Stimulated activated CD4-positive, alpha-beta T cell treated with anti-CD3 and anti-CD28 coated beads, Interleukin-15, amount 100 ng/mL, for 24 hours (primary cell): ENCODE measurements around the gene TMEM183A.
"Not testable (repeated sequence)": the region's sequence is repeated elsewhere in the genome, so short reads cannot be mapped to it uniquely, and the experiment has no call there.

Experiments
- DNase-seq: peaks from one replicate; pipeline ENCODE4 v3.0.0-alpha.2; 2020

Gene TMEM183A, protein sequence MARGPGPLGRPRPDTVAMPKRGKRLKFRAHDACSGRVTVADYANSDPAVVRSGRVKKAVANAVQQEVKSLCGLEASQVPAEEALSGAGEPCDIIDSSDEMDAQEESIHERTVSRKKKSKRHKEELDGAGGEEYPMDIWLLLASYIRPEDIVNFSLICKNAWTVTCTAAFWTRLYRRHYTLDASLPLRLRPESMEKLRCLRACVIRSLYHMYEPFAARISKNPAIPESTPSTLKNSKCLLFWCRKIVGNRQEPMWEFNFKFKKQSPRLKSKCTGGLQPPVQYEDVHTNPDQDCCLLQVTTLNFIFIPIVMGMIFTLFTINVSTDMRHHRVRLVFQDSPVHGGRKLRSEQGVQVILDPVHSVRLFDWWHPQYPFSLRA

DNA sequence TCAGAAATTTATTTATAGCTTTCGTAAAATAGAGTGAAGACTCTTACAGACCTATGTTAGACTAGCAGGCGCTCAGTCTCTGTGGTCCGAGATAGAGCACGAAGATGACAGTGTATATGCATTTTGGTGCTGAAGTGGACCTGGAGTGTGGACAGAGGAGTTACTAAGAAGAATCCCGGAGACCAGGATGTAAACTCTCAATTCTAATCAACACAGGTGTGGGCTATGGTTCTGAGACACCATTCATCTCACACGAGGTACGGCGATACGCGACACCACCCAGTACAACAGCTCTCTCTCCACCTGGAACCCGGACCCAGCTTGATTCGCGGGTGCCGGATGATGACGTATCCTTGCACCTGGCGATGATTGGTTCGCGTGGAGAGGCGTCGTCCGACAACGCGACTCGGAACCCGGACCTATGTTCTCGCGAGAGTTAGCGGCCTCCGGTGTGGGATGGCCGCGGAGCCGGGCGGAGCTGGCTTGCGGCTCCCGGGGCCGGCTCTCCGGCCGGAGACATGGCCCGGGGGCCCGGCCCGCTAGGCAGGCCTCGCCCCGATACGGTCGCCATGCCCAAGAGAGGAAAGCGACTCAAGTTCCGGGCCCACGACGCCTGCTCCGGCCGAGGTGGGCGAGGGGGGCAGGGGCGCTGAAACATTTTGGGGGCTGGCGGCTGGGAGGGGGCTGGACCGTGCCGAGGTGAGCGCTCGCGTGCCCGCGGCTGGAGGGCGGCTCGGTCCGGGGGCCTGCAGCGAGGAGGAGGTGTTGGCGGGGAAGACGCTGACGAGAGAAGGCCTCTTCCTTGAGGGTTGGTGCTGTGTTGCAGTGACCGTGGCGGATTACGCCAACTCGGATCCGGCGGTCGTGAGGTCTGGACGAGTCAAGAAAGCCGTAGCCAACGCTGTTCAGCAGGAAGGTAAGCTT is at the start of gene TMEM183A:
TSS of gene TMEM183A (plus strand) at position 427 of the 924 bp plus-strand sequence. CDS start at position 519, 92 bp downstream.
- DNase-seq: peak; percentile 98

GRCh38 chr1:202957733-202958543 is 49.2 kb upstream of the TMEM183A start, which contains the start of gene ADIPOR1:
Gene ADIPOR1, minus strand, starts transcription at chr1:202958312. Its CDS starts 7,242 bp downstream, at chr1:202951070.
- DNase-seq: peak; percentile 95

DNA sequence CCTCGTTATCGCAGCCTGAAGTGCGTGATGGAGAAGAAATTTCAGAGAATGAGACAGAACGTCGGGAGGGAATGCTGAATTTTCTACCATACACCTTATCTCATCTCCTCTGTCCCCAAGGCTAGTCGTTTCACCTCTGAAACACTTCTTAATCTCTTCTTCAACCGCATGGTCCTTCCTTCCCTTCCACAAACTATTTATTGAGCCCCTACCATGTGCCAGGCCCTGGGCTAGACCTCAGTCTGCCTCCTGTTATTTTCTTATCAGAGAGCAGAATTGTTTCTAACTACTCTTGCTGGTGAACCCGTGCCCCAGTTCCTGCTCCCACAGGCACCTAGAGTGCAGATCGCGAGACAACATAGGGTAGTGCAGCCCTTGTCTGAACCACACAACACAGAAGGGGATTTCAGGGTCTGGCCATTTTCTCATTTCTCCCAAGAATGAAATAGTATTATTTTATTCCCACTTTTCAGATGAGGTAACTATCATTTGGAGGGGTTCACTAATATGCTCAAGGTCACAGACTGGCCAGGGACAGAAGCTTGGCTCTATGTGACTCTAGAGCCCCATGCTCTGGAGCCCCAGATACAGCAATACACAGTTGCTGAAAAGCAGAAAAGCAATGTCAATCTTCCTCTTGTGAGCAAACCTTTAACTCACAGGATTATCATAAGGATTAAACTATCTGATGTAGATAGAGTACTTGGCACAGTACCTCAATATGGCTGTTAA is 48.5 kb upstream of the TMEM183A start:
- DNase-seq: peak; percentile 24

GRCh38 chr1:202959276-202959620 is 47.9 kb upstream of the TMEM183A start:
- no peak for DNase-seq

- no peak for DNase-seq
Measured at GRCh38 chr1:202961220-202961880, 45.8 kb upstream of the TMEM183A start.

DNA sequence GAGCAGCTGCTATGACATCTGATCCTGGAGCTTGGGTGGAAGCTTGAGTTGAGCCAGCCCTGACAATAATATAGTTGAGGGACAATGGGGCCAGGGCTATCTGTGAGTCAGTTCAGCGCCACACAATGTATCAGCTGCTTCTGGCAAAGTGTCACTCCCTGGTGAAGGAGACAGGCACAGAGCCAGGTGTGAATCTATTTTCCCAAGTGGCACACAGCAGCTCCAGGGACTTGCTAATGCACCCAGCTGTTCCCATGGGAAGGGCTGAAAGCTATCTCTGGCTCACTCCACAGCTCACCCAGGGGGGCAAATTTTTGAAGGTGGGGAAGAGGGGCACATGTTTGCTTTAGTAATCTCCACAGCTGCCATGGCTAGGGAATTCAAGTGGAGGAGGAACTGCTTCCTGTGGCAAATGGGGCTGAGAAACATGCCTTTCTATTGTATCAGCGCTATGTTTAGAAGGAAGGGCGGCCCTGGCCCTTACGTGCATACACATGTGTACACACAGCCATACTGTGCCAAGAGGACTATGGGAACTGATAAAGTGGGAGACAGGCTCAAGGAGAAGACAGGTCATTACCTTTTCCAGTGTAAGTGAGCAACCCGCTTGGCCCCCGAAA is 42.3 kb upstream of the TMEM183A start:
- no peak for DNase-seq

DNA sequence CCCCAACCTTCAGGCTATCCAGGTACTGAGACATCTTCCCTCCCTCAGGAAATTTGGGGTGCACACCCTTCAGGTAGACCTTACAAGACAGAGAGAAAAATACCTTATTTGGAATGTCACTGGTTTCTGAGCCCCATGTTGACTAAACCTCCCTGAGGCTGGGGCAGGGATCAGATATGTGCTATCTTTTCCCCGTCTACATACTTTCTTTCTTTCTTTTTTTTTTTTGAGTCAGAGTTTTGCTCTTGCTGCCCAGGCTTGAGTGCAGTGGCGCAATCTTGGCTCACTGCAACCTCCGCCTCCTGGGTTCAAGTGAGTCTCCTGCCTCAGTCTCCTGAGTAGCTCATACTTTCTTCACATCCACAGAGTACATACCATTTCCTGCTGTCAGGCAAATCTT is 41.8 kb upstream of the TMEM183A start:
- no peak for DNase-seq

DNA sequence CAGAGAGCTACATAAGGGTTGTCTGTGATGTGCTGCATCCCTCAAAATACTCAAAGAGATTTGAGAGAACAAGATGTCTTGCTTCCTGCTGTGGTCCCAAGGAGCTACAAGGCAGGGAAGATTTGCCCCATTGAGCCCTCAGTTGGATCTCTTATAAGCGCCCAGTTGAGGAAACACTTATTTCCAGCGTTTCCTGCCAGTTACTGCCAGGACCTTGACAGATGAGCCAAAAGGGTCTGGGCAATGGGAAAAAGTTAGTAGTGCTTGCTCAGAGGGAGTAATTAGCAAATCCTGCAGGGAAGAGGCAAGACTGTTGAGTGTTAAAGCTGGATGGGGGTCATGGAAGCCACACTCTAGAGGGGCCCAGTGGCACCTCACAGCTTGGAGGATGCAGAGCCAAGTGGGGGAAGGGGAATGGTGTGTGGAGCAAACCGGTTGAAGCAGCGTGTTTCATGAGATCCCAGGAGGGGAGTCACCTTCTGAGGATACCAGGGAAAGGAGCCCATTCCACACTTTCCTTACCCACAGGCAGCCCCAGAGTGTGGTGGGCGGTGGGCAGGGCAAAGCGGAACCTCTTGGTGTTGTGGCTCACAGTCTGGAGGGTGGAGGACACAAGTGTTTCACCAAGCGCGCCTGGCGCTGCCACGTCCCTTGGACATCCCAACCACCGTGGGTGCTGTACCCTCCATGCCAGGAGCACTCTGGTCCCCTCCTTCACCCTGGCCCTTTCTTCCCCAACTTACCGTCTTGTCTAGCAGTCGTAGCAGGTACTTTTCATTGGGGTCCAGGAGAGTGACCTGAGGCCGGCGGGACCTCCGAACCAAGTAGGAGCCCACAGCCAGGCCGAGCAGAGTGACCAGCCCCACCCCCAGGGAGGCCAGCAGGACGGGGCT is 40.9 kb upstream of the TMEM183A start:
- DNase-seq: no peak

- peak; percentile 12 for DNase-seq
Measured at GRCh38 chr1:202967684-202968281, 39.4 kb upstream of the TMEM183A start.

DNA sequence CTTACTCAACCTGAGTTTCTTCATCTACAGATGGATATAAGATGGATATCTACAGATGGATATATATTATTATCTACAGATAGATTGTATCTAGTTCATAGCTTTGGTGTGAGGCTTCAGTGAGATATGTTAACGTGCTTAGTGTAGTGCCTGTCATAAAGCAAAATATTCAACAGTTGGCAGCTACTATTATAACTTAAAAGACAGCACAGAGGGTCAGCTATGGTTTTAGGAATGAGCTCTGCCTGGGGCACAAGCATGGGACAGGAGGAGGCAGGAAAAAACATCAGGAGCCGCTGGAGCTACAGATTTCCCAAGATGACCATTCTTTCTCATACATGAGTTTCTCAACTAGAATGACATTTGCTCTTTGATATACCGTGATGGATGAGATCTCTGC is 38.8 kb upstream of the TMEM183A start:
- DNase-seq: no peak

DNA sequence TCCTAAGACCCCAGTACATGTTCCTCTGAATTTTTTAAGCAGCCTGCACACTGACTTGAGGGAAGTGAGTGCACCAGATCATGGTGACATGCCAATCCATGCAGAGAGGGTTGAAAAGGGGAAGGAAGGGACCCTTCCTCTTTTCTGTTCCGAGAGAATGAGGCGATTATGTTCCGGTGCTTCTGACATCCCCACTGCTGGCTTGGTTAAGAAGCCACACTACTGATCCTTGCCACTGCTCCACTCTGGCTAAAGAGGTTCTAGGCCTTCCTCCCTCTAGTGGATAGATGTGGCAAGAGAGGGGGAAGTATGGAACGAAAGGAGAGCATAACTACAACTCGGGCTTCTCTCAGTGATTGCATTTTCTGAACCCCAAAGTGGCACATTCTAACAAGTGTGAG is 38.3 kb upstream of the TMEM183A start:
- peak; percentile 46 for DNase-seq

DNA sequence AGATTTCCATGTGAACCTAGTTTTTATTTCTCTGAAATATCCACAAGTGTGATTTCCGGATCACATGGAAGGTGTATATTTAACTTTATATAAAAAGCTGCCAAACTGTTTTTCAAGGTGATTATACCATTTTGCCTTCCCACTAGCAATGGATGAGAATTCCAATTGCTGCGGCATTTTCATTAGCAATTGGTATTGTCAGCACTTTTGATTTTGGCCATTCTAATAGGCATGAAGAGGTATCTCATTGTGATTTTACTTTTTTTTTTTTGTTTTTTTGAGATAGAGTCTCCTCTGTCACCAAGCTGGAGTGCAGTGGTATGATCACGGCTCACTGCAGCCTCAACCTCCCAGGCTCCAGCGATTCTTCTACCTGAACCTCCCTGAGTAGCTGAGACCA is 35.1 kb upstream of the TMEM183A start:
- DNase-seq: no peak

DNA sequence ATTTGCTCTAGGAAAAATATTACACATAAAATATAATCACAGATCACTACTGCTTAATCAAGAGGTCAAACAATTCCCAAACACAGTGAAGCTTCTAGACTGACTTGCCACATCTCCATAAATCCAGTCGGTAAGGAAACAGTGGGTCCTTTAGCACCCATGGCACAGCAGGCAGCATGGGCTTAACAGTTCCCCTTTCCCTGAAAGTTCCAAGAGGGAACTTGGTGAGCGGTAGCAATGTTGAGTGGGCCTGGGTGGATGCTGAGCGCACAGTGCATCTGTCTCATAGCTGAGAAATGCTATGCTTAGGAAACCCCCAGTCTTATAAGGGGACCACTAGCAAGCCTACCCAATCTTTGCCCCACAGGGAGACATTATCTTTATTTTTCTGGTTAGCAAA is 32.3 kb upstream of the TMEM183A start:
- no peak for DNase-seq

- no peak for DNase-seq
Measured at GRCh38 chr1:202976633-202977032, 30.5 kb upstream of the TMEM183A start.

DNA sequence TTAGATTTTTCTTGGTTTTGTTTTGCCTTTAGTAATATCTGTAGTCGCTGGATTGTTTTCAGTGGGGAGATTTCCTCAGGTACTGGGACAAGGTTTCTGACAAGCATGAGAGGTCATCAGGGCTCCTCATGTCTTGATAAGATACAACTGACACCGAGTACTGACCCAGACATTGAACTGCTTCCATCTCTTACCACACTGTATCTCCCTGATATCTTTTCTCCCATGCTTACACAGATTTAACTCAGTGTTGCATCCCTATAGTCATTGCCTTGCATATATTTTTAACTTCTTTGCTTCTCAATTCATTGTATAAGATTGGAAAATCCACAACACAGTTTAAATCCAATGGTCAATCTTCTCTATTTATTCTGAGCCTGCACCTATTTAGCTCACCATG is 27.7 kb upstream of the TMEM183A start:
- DNase-seq: no peak

DNA sequence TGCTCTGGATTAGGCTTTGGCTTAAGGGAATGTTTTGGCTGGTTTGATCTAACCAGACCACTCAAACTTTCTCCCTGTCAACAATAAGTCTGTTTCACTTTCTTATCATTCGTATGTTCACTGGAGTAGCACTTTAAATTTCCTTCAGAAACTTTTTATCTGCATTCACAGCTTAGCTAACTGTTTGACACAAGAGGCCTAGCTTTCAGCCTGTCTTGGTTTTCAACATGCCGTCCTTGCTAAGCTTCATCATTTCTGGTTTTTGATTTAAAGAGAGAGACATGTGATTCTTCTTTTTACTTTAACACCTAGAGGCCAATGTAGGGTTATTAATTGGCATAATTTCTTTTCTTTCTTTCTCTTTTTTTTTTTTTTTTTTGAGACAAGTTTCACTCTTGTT is 25.2 kb upstream of the TMEM183A start:
- no peak for DNase-seq

DNA sequence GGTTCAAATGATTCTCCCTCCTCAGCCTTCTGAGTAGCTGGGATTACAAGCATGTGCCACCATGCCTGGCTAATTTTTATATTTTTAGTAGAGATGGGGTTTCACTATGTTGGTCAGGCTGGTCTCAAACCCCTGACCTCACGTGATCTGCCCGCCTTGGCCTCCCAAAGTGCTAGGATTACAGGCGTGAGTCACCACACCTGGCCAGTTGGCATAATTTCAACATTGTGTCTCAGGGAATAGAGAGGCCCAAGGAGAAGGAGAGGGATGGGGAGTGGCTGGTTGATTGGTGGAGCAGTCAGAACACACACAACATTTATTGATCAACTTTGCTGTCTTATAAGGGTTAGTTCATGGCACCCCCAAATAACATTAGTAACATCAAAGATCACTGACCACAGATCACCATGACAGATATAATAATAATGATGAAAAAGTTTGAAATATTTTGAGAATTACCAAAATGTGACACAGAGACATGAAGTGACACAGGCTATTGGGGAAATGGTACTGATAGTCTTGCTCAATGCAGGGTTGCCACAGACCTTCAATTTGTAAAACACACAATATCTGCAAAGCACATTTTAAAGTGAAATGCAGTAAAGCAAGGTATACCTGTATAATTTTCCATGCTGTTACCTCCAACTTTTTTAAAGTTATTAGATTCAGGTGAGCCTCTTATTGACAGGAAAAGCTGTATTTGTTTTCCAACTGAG is 24.3 kb upstream of the TMEM183A start:
- no peak for DNase-seq

DNA sequence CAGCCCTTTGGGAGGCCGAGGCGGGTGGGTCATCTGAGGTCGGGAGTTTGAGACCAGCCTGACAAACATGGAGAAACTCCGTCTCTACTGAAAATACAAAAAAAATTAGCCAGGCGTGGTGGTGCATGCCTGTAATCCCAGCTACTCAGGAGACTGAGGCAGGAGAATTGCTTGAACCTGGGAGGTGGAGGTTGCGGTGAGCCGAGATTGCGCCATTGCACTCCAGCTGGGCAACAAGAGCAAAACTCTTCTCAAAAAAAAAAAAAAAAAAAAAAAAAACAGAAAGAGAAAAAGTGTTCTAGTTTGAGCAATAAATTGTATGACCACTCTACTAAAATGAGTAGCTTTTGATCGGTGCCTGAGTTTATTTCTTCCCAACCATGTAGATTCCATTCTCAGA is 21.1 kb upstream of the TMEM183A start:
- DNase-seq: not testable (repeated sequence)

GRCh38 chr1:202987255-202987654 is 19.9 kb upstream of the TMEM183A start:
- no peak for DNase-seq
